ENCODE measurements around the gene FHOD3.

Gene FHOD3

GRCh38 chr18:36396190-36396589 lies 98.7 kb downstream of the FHOD3 start:
- Histone ChIP-seq H3F3A (ENCODE audit: insufficient read depth, low read length) (no peaks in the 10 kb centered on the region), H3K4me3 (ENCODE audit: low read length) (no peak overlapping the region), H3K36me3 (replicated peaks; ENCODE audit: insufficient read depth, low read length) (no peaks in the 10 kb centered on the region), H3K9me2 (replicated peaks; ENCODE audit: insufficient read depth, low read length) (no peaks in the 10 kb centered on the region), H4K20me1 (ENCODE audit: insufficient read depth, low read length) (no peaks in the 10 kb centered on the region), H3K4me1 (ENCODE audit: low read length) (no peaks in the 10 kb centered on the region), H3K79me2 (ENCODE audit: low read length) (no peaks in the 10 kb centered on the region), H3K9ac (ENCODE audit: low read length) (no peak overlapping the region), H3K27me3 (replicated peaks; ENCODE audit: insufficient read depth, low read length) (no peaks in the 10 kb centered on the region), H3K9me3 (replicated peaks; ENCODE audit: insufficient read depth, low read length) (0 out of 2 replicates have a peak, but pooled peaks cover 3% of the 10 kb centered on the region), H2AFZ (ENCODE audit: low read length) (no peak overlapping the region), H3K4me2 (ENCODE audit: low read depth, low read length) (no peak overlapping the region), H3K27ac (ENCODE audit: low read length) (no peak overlapping the region)
- TF ChIP-seq EZH2 (optimal IDR thresholded peaks at IDR 0.05; ENCODE audit: low read depth, low read length) (no peak), EZH2phosphoT487 (IDR thresholded peaks at IDR 0.05; ENCODE audit: low read length) (no peak), CTCF (IDR thresholded peaks at IDR 0.05; ENCODE audit: low read length) (no peak)
- DNase-seq = no peak

- Histone ChIP-seq H3K79me2 (ENCODE audit: low read length) (no peaks in the 10 kb centered on the region), H3K4me3 (ENCODE audit: low read length) (no peak overlapping the region), H3K27ac (ENCODE audit: low read length) (no peak overlapping the region), H3K9me3 (replicated peaks; ENCODE audit: insufficient read depth, low read length) (0 out of 2 replicates have a peak, but pooled peaks cover 3% of the 10 kb centered on the region), H3K9ac (ENCODE audit: low read length) (no peak overlapping the region), H3F3A (ENCODE audit: insufficient read depth, low read length) (no peaks in the 10 kb centered on the region), H3K27me3 (replicated peaks; ENCODE audit: insufficient read depth, low read length) (no peaks in the 10 kb centered on the region), H4K20me1 (ENCODE audit: insufficient read depth, low read length) (no peaks in the 10 kb centered on the region), H2AFZ (ENCODE audit: low read length) (no peak overlapping the region), H3K4me1 (ENCODE audit: low read length) (no peaks in the 10 kb centered on the region), H3K9me2 (replicated peaks; ENCODE audit: insufficient read depth, low read length) (no peaks in the 10 kb centered on the region), H3K4me2 (ENCODE audit: low read depth, low read length) (no peak overlapping the region), H3K36me3 (replicated peaks; ENCODE audit: insufficient read depth, low read length) (no peaks in the 10 kb centered on the region)
- no peak for TF ChIP-seq EZH2phosphoT487 (IDR thresholded peaks at IDR 0.05; ENCODE audit: low read length)
- TF ChIP-seq CTCF (IDR thresholded peaks at IDR 0.05; ENCODE audit: low read length) = no peak
- no peak for TF ChIP-seq EZH2 (optimal IDR thresholded peaks at IDR 0.05; ENCODE audit: low read depth, low read length)
- DNase-seq = no peak
Measured at GRCh38 chr18:36397033-36397432, 99.5 kb downstream of the FHOD3 start.

GRCh38 chr18:36398419-36398818 lies 100.9 kb downstream of the FHOD3 start:
- Histone ChIP-seq H2AFZ (ENCODE audit: low read length) (no peak overlapping the region), H3K27me3 (replicated peaks; ENCODE audit: insufficient read depth, low read length) (no peaks in the 10 kb centered on the region), H3F3A (ENCODE audit: insufficient read depth, low read length) (no peaks in the 10 kb centered on the region), H3K27ac (ENCODE audit: low read length) (no peak overlapping the region), H3K9ac (ENCODE audit: low read length) (no peak overlapping the region), H3K4me2 (ENCODE audit: low read depth, low read length) (no peak overlapping the region), H3K9me2 (replicated peaks; ENCODE audit: insufficient read depth, low read length) (no peaks in the 10 kb centered on the region), H3K36me3 (replicated peaks; ENCODE audit: insufficient read depth, low read length) (no peaks in the 10 kb centered on the region), H3K9me3 (replicated peaks; ENCODE audit: insufficient read depth, low read length) (0 out of 2 replicates have a peak, but pooled peaks cover 3% of the 10 kb centered on the region), H3K79me2 (ENCODE audit: low read length) (no peaks in the 10 kb centered on the region), H3K4me1 (ENCODE audit: low read length) (no peaks in the 10 kb centered on the region), H4K20me1 (ENCODE audit: insufficient read depth, low read length) (no peaks in the 10 kb centered on the region), H3K4me3 (ENCODE audit: low read length) (no peak overlapping the region)
- DNase-seq = no peak
- TF ChIP-seq EZH2 (optimal IDR thresholded peaks at IDR 0.05; ENCODE audit: low read depth, low read length) = no peak
- no peak for TF ChIP-seq EZH2phosphoT487 (IDR thresholded peaks at IDR 0.05; ENCODE audit: low read length)
- no peak for TF ChIP-seq CTCF (IDR thresholded peaks at IDR 0.05; ENCODE audit: low read length)

Data from MM.1S (cell line).